Measurements from ENCODE around the gene PPP2R2D.

PPP2R2D gene

GRCh38 chr10:131975796-131976195 is 75.0 kb downstream of the PPP2R2D start:
- CTCF ChIA-PET = interaction anchor here (1.6 kb wide), 1 partner anchor 9 kb away, joined by 4 read pairs; no protein-coding TSS in a partner anchor
- no peak for TF ChIP-seq CTCF (IDR thresholded peaks at IDR 0.05; ENCODE audit: control extremely low read depth, extremely low read depth, low read depth, missing control alignments)
- POLR2A ChIA-PET = no interaction called here
- DNase-seq (ENCODE audit: extremely low spot score) = no peak

GRCh38 chr10:131977323-131978096 is 76.7 kb downstream of the PPP2R2D start:
- no peak for DNase-seq (ENCODE audit: extremely low spot score)
- ChIA-PET POLR2A (no interaction called here), CTCF (no interaction called here)
- TF ChIP-seq CTCF (IDR thresholded peaks at IDR 0.05; ENCODE audit: control extremely low read depth, extremely low read depth, low read depth, missing control alignments) = no peak

- CTCF ChIA-PET = interaction anchor here (1.2 kb wide), 1 partner anchor 44 kb away, joined by 3 read pairs; no protein-coding TSS in a partner anchor
Observed at GRCh38 chr10:131978366-131978765, 77.6 kb downstream of the PPP2R2D start.

GRCh38 chr10:131978851-131979250 is 78.0 kb downstream of the PPP2R2D start:
- POLR2A ChIA-PET = interaction anchor here (0.6 kb wide), 1 partner anchor 53 kb away, joined by 3 read pairs; no protein-coding TSS in a partner anchor
- DNase-seq (ENCODE audit: extremely low spot score) = no peak
- CTCF ChIA-PET = interaction anchor here (1.2 kb wide), 1 partner anchor 44 kb away, joined by 3 read pairs; no protein-coding TSS in a partner anchor
- no peak for TF ChIP-seq CTCF (IDR thresholded peaks at IDR 0.05; ENCODE audit: control extremely low read depth, extremely low read depth, low read depth, missing control alignments)

More at GRCh38 chr10:131978366-131978765, 77.6 kb downstream of the PPP2R2D start:
- DNase-seq (ENCODE audit: extremely low spot score) = no peak
- no peak for TF ChIP-seq CTCF (IDR thresholded peaks at IDR 0.05; ENCODE audit: control extremely low read depth, extremely low read depth, low read depth, missing control alignments)
- POLR2A ChIA-PET = interaction anchor here (0.6 kb wide), 1 partner anchor 52 kb away, joined by 3 read pairs; no protein-coding TSS in a partner anchor

- CTCF ChIA-PET = interaction anchor here (1.2 to 2.8 kb wide), 2 partner anchors 35 to 43 kb away, joined by 3 to 11 read pairs; no protein-coding TSS in a partner anchor
- no peak for DNase-seq (ENCODE audit: extremely low spot score)
- POLR2A ChIA-PET = no interaction called here
- TF ChIP-seq CTCF (IDR thresholded peaks at IDR 0.05; ENCODE audit: control extremely low read depth, extremely low read depth, low read depth, missing control alignments) = no peak
Observed at GRCh38 chr10:131979336-131979735, 78.5 kb downstream of the PPP2R2D start.

- no peak for DNase-seq (ENCODE audit: extremely low spot score)
- ChIA-PET CTCF (interaction anchor here (1.0 to 2.8 kb wide), 2 partner anchors 35 to 94 kb away, joined by 3 to 11 read pairs; no protein-coding TSS in a partner anchor), POLR2A (no interaction called here)
- no peak for TF ChIP-seq CTCF (IDR thresholded peaks at IDR 0.05; ENCODE audit: control extremely low read depth, extremely low read depth, low read depth, missing control alignments)
Observed at GRCh38 chr10:131979821-131980270, 79.0 kb downstream of the PPP2R2D start.
